SIG-M5 treated with dmso at 0.1 percent for 504 hours (cell line): ENCODE measurements around the gene TRIP13.
"Not testable (repeated sequence)": the region's sequence is repeated elsewhere in the genome, so short reads cannot be mapped to it uniquely, and the experiment has no call there.

Experiments
- DNase-seq: peaks from one replicate; lab custom pipeline; 2025; ENCODE audit not compliant: unreplicated experiment; lab: John Stamatoyannopoulos, UW

The TRIP13 gene

GRCh38 chr5:892394-893136, at the start of gene TRIP13, which contains the start of gene BRD9:
TSS of gene TRIP13 (plus strand) at chr5:892884. CDS start at chr5:892999, 115 bp downstream.
TSS of gene BRD9 (minus strand) at chr5:892801. CDS start at chr5:892657, 144 bp downstream.
- DNase-seq: peak; percentile 83

- DNase-seq: not testable (repeated sequence)
Observed at GRCh38 chr5:843371-843770, 49.3 kb upstream of the TRIP13 start.

- DNase-seq: not testable (repeated sequence)
Observed at GRCh38 chr5:843926-844325, 48.8 kb upstream of the TRIP13 start.

- DNase-seq: not testable (repeated sequence)
Observed at GRCh38 chr5:844426-844825, 48.3 kb upstream of the TRIP13 start.

- not testable (repeated sequence) for DNase-seq
Observed at GRCh38 chr5:845031-845675, 47.5 kb upstream of the TRIP13 start.

- not testable (repeated sequence) for DNase-seq
Observed at GRCh38 chr5:845676-846601, 46.7 kb upstream of the TRIP13 start.

- DNase-seq: not testable (repeated sequence)
Observed at GRCh38 chr5:846602-847091, 46.0 kb upstream of the TRIP13 start.

GRCh38 chr5:847212-847611, 45.5 kb upstream of the TRIP13 start:
- not testable (repeated sequence) for DNase-seq

- DNase-seq: not testable (repeated sequence)
Observed at GRCh38 chr5:847736-848135, 44.9 kb upstream of the TRIP13 start.

- DNase-seq: no peak
Observed at GRCh38 chr5:848671-849111, 44.0 kb upstream of the TRIP13 start.

- DNase-seq: no peak
Observed at GRCh38 chr5:849651-850301, 42.9 kb upstream of the TRIP13 start.

- DNase-seq: no peak
Observed at GRCh38 chr5:850511-851006, 42.1 kb upstream of the TRIP13 start, which contains the start of gene ZDHHC11. TSS of gene ZDHHC11 (minus strand) at chr5:850986. CDS start at chr5:850602, 384 bp downstream.

GRCh38 chr5:851076-851475, 41.6 kb upstream of the TRIP13 start:
- no peak for DNase-seq

- DNase-seq: no peak
Observed at GRCh38 chr5:851553-851952, 41.1 kb upstream of the TRIP13 start.

GRCh38 chr5:852018-852417, 40.7 kb upstream of the TRIP13 start:
- DNase-seq: no peak

- no peak for DNase-seq
Observed at GRCh38 chr5:852431-853401, 40.0 kb upstream of the TRIP13 start.

- not testable (repeated sequence) for DNase-seq
Observed at GRCh38 chr5:853416-854090, 39.1 kb upstream of the TRIP13 start.

- DNase-seq: no peak
Observed at GRCh38 chr5:854217-854616, 38.5 kb upstream of the TRIP13 start.
